Suprapubic skin (tissue), 4 donors: ENCODE data around the gene GRID1. TPM values are rescaled to one million over a fixed set of nuclear protein-coding genes. Genes with fewer than 3 reads are reported as not detected.

ENCODE experiments used
- DNase-seq, 2 donors: peaks; one replicate each; pipeline ENCODE4 v3.0.0-alpha.2; 2019; ENCODE audit warnings: low spot score in 2 of 2
- H3K27ac ChIP-seq: fragments of 200-600 bp; sonication (generic); one replicate; pipeline ENCODE4 v1.5.1; 2019
- H3K27me3 ChIP-seq: fragments of 200-600 bp; sonication (generic); one replicate; pipeline ENCODE4 v1.5.1; 2019
- H3K36me3 ChIP-seq: fragments of 200-600 bp; sonication (generic); one replicate; pipeline ENCODE4 v1.5.1; 2019
- H3K4me1 ChIP-seq: fragments of 200-600 bp; sonication (generic); one replicate; pipeline ENCODE4 v1.5.1; 2019
- H3K4me3 ChIP-seq: fragments of 200-600 bp; sonication (generic); one replicate; pipeline ENCODE4 v1.5.1; 2019; ENCODE audit warnings: mild to moderate bottlenecking
- H3K9me3 ChIP-seq: fragments of 200-600 bp; sonication (generic); one replicate; pipeline ENCODE4 v1.5.1; 2019
- CTCF ChIP-seq, 2 donors: fragments of 200-600 bp in 1 of 2; fragments of 450-650 bp in 1 of 2; sonication (generic) in 1 of 2; IDR thresholded peaks; one replicate each; pipeline ENCODE4 v1.5.1; 2016 to 2019; ENCODE audit warnings: antibody characterized with exemption in 2 of 2, mild to moderate bottlenecking in 1 of 2, moderate library complexity in 1 of 2
- EP300 ChIP-seq: sonication (generic); formaldehyde crosslinking; IDR thresholded peaks from one replicate; pipeline ENCODE4 v1.6.1; 2017; ENCODE audit warnings: antibody characterized with exemption
- POLR2A ChIP-seq, 2 donors: fragments of 450-650 bp; IDR thresholded peaks; one replicate each; pipeline ENCODE4 v1.6.1; 2017; ENCODE audit warnings: antibody characterized with exemption in 2 of 2, mild to moderate bottlenecking in 2 of 2, moderate library complexity in 2 of 2
- POLR2AphosphoS5 ChIP-seq, 3 donors: sonication (generic); formaldehyde crosslinking; IDR thresholded peaks; one replicate each; pipeline ENCODE4 v1.6.1; 2017; ENCODE audit warnings: antibody characterized with exemption in 3 of 3
- WGBS: methylation state at CpG from one replicate; pipeline ENCODE4 v1.1.5; 2018; 5-methylcytosine and 5-hydroxymethylcytosine counted together
- total RNA-seq, 4 donors: library from RNA; depleted of rRNA; stranded (reverse); fragments of >200 nt; gene quantifications; one replicate each; pipeline ENCODE4 v1.1.0, GENCODE V29; 2016

GRID1 gene
- total RNA-seq, 4 donors from 2014 or later: 1.8 to 3.1 (median 2.4) TPM

GRCh38 chr10:86388119-86388704 lies 21.6 kb upstream of the GRID1 start:
- Histone ChIP-seq H3K9me3 (no peaks in the 10 kb centered on the region), H3K36me3 (no peaks in the 10 kb centered on the region), H3K4me3 (no peak overlapping the region), H3K4me1 (peaks cover 10% of the 10 kb centered on the region), H3K27me3 (peaks cover 64% of the 10 kb centered on the region), H3K27ac (no peak overlapping the region)
- DNase-seq: no peak
- 59% methylated on average over 13 of the region's 13 CpGs for WGBS
- TF ChIP-seq POLR2AphosphoS5 (IDR thresholded peaks at IDR 0.05) (no peak), POLR2A (IDR thresholded peaks at IDR 0.05) (no peak), EP300 (no peak), CTCF (IDR thresholded peaks at IDR 0.05) (no peak)

- H3K27me3 ChIP-seq: peaks cover 58% of the 10 kb centered on the region
- WGBS: 63% methylated on average over 7 of the region's 7 CpGs
Measured at GRCh38 chr10:86387178-86387794, 20.7 kb upstream of the GRID1 start.

GRCh38 chr10:86385806-86386205 lies 19.2 kb upstream of the GRID1 start:
- DNase-seq: no peak
- H3K4me3 ChIP-seq: no peak overlapping the region
- H3K27me3 ChIP-seq: peaks cover 49% of the 10 kb centered on the region
- H3K27ac ChIP-seq: no peak overlapping the region
- no peak for TF ChIP-seq EP300
- no peak for TF ChIP-seq POLR2A (IDR thresholded peaks at IDR 0.05)
- H3K36me3 ChIP-seq: no peaks in the 10 kb centered on the region
- peaks cover 8% of the 10 kb centered on the region for H3K4me1 ChIP-seq
- no peaks in the 10 kb centered on the region for H3K9me3 ChIP-seq
- WGBS: 91% methylated on average over 3 of the region's 3 CpGs

More at GRCh38 chr10:86387178-86387794, 20.7 kb upstream of the GRID1 start:
- H3K4me1 ChIP-seq: peaks cover 8% of the 10 kb centered on the region
- no peak for DNase-seq
- no peak overlapping the region for H3K27ac ChIP-seq
- H3K4me3 ChIP-seq: no peak overlapping the region
- no peak for TF ChIP-seq CTCF (IDR thresholded peaks at IDR 0.05)
- no peak for TF ChIP-seq POLR2AphosphoS5 (IDR thresholded peaks at IDR 0.05)
- TF ChIP-seq POLR2A (IDR thresholded peaks at IDR 0.05): no peak
- TF ChIP-seq EP300: no peak
- no peaks in the 10 kb centered on the region for H3K9me3 ChIP-seq
- no peaks in the 10 kb centered on the region for H3K36me3 ChIP-seq

GRCh38 chr10:86377797-86378146 lies 11.2 kb upstream of the GRID1 start:
- no peak overlapping the region for H3K4me3 ChIP-seq
- no peak for TF ChIP-seq CTCF (IDR thresholded peaks at IDR 0.05)
- TF ChIP-seq POLR2AphosphoS5 (IDR thresholded peaks at IDR 0.05): no peak
- TF ChIP-seq POLR2A (IDR thresholded peaks at IDR 0.05): no peak
- peak in 1 of 2 donors; percentile 21 for DNase-seq
- WGBS: 73% methylated on average over 5 of the region's 6 CpGs
- peaks cover 37% of the 10 kb centered on the region for H3K27me3 ChIP-seq
- H3K4me1 ChIP-seq: peaks cover 8% of the 10 kb centered on the region
- H3K9me3 ChIP-seq: no peaks in the 10 kb centered on the region
- H3K27ac ChIP-seq: no peak overlapping the region
- H3K36me3 ChIP-seq: no peaks in the 10 kb centered on the region

- H3K4me3 ChIP-seq: peak overlapping the region; percentile 23
- no peak overlapping the region for H3K27ac ChIP-seq
- 13% methylated on average over 8 of the region's 68 CpGs for WGBS
- DNase-seq: peak; percentile 83 to 85
- no peaks in the 10 kb centered on the region for H3K9me3 ChIP-seq
- TF ChIP-seq POLR2A (IDR thresholded peaks at IDR 0.05) (no peak), CTCF (IDR thresholded peaks at IDR 0.05) (peak; percentile 89 to 99), POLR2AphosphoS5 (IDR thresholded peaks at IDR 0.05) (no peak), EP300 (no peak)
- H3K36me3 ChIP-seq: no peaks in the 10 kb centered on the region
- H3K4me1 ChIP-seq: peaks cover 8% of the 10 kb centered on the region
- peaks cover 42% of the 10 kb centered on the region for H3K27me3 ChIP-seq
Measured at GRCh38 chr10:86376852-86377796, 10.5 kb upstream of the GRID1 start.
